ENCODE data around the gene NKX2-4.
"Not testable (repeated sequence)": the region's sequence is repeated elsewhere in the genome, so short reads cannot be mapped to it uniquely, and the experiment has no call there.

Gene NKX2-4

DNA sequence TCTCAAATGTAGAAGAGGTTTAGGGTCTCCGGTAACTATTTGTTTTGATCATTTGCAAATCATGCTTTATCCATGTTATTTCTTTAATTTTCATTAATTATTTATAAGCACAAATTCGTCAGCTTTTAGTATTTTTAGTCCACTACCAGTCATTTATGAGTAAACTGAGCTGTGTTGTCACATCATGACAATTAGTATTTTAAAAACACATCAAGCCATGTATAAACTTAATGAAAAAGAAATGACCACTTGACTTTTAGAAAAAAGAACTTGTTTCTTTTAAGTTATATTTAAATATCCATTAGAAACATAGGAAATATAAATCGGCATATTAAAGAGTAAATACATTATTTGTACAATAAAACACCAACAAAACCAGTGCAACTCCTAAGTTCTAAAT, 2.8 kb downstream of the NKX2-4 start:
- no peak for DNase-seq (ENCODE audit: low read depth in 1 of 2, low spot score in 1 of 2)

DNA sequence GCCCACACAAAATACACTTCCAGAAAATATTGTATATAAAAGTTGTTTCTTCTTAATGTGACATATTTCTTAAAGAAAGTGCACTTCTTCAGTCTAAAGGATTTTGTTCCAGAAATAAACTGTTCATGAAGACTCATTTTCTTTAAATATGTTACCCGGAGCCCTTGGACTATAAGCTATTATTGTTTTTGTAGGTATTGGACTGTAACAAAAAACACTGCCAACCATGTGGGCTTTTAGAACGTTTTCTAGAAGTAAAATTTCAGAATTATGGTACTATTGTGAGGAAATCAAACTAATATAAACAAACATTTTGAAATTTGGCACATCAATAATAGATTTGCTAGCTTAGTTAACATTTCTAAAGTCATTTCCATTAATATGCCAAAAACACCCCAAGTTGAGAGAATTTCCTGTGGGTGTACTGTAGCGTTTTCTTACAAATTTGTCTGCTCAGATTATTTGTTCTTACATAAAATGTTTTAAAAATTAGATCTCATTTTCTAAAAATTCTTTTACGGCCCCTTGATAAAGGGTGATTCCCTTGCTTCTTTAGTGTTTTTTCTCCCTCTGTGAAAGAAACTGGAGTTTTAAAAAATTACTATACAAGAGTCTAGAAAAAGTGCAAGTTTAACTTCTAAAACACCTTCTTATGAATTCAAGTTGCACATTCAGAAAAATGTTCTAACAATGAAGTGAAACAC, 3.4 kb downstream of the NKX2-4 start:
- DNase-seq (ENCODE audit: low read depth in 1 of 2, low spot score in 1 of 2) = no peak

DNA sequence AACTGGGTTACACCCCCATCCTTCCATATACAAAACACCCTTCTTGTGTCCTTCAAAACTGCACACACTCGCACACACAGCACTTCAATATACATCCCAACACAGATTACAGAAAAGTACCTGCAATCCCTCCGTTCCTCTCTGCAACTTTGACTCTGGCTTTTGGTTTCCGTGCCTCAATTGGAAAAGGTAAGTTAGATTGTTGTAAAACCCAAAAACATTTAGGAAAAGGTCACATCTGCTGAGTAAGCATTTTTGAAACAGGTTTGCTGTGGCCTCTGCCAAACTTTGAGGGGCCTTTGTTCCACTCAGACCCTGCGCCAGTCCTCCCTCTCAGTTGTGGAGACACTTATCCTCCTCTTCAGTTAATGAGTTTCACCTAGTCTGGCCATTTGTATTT, 4.2 kb downstream of the NKX2-4 start:
- DNase-seq (ENCODE audit: low read depth in 1 of 2, low spot score in 1 of 2) = no peak

GRCh38 chr20:21391972-21392352, 5.4 kb downstream of the NKX2-4 start:
- no peak for DNase-seq (ENCODE audit: low read depth in 1 of 2, low spot score in 1 of 2)

GRCh38 chr20:21391185-21391971, 5.9 kb downstream of the NKX2-4 start:
- no peak for DNase-seq (ENCODE audit: low read depth in 1 of 2, low spot score in 1 of 2)

DNA sequence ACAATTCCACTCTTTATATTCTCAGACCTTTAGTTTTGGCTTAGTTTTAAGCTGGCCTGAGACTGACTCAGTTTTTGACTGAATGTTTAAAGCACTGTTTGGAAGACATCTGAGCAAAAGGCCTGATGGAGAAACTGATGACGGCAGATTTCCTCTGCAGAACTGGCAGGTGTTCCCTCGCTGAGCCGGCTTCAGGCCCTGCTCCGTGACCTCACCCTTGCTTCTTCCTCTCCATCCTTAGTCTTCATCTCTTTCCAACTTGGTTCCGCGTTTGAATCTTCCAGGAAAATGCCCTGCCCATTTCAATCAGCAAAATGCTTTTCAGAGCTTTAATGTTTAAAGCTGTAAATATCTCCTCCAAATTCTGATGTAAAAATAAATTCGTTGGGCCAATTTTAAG, 6.6 kb downstream of the NKX2-4 start:
- DNase-seq (ENCODE audit: low read depth in 1 of 2, low spot score in 1 of 2) = no peak

DNA sequence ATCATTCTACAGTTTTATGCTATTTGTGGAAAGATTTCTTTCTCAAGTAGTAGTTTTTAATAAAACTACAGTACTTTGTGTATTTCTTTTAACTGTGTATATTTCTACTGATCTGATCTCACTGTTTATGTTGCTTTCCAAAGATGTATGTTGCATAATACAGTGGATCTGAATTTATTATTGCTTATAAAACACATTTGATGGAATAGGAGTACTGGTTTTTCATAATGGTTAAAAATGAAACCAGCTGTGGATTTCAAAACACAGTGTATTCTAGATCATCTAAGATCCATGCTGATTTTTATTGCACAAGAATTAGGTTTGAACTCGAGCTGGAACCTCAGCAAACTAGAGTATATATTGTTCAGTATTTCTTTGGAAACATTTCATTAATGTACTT, 8.0 kb downstream of the NKX2-4 start:
- DNase-seq (ENCODE audit: low read depth in 1 of 2, low spot score in 1 of 2) = no peak

- DNase-seq (ENCODE audit: low read depth in 1 of 2, low spot score in 1 of 2) = no peak
Measured at GRCh38 chr20:21388566-21388965, 8.8 kb downstream of the NKX2-4 start.

DNA sequence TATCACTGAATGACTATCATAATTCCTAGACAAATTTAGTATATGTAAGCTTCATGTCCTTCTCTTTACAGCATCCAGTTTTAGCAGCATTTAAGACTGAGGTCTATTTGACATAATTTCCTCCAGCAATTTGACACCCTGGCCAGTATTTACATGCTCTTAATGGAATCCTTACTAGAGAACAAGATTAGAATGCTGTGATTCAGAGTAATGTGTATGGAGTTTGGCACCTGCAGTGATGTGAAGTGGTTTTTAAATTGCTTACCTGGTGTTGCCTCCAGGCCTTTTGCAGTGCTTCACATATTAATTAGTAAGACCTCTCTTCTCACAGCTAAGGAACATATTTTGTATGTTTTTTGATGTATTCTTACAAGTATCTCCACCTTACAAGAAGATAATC, 9.8 kb downstream of the NKX2-4 start:
- DNase-seq (ENCODE audit: low read depth in 1 of 2, low spot score in 1 of 2) = no peak

GRCh38 chr20:21386111-21386510, 11.2 kb downstream of the NKX2-4 start:
- no peak for DNase-seq (ENCODE audit: low read depth in 1 of 2, low spot score in 1 of 2)

GRCh38 chr20:21384308-21384892, 12.9 kb downstream of the NKX2-4 start:
- DNase-seq (ENCODE audit: low read depth in 1 of 2, low spot score in 1 of 2) = no peak

DNA sequence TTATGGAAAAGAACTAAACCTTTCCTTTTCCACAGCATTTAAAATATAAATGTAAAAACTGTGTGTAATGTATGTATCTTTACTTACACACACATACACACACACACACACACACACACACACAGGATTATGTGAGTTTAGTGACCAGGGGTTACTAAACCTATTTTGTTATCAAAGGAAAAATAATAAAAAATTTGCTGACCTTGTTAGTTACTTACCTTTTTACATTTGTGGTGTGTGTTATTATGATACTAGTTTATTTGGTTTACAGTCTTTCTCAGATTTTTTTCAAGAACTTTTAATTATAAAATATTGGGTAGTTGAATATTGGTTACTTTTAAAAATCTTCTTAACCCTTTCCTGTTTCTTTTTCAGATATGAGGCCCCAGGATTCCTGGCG, 15.7 kb downstream of the NKX2-4 start:
- no peak for DNase-seq (ENCODE audit: low read depth in 1 of 2, low spot score in 1 of 2)

- no peak for DNase-seq (ENCODE audit: low read depth in 1 of 2, low spot score in 1 of 2)
Measured at GRCh38 chr20:21380711-21381110, 16.6 kb downstream of the NKX2-4 start.

DNA sequence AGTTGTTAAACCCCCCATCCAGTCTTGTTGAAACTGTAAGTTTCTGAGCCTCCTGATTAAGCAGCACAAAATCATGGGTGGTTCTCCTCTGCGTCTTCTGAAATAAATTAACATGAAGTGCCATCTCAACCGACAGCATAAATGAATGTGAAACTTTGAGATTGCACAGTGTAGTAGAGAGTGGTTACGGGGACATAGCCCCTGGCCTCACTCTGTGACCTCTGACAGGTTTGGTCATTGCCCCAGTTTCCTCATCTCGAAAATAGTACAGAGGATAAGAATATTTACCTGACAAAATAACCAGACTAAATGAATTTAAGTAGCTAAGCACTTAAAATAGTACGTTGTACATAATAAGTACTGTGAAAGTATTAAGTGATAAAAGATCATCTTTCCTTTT, 19.1 kb downstream of the NKX2-4 start:
- DNase-seq (ENCODE audit: low read depth in 1 of 2, low spot score in 1 of 2) = no peak

DNA sequence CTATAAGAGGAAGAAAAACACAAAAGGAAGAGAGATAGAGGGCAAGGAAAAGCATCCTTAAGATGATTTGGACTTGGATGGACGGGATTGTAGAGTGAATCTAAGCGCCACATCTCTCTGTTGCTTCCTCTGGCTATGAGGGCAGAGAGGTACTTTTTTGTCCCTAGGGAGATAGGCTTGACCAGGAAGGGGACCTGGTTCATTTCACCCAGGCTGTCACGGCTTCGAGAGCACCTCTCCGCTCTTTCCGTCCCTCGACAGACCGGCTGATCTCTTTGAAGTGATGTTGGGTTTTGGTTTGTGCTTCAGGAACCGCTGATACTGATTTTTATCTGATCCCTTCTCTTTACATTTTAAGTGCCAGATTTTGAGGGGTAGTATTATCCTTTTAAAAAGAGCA, 19.6 kb downstream of the NKX2-4 start:
- DNase-seq (ENCODE audit: low read depth in 1 of 2, low spot score in 1 of 2) = no peak

- no peak for DNase-seq (ENCODE audit: low read depth in 1 of 2, low spot score in 1 of 2)
Measured at GRCh38 chr20:21376626-21377025, 20.7 kb downstream of the NKX2-4 start.

- no peak for DNase-seq (ENCODE audit: low read depth in 1 of 2, low spot score in 1 of 2)
Measured at GRCh38 chr20:21373436-21373835, 23.9 kb downstream of the NKX2-4 start.

GRCh38 chr20:21372016-21372415, 25.3 kb downstream of the NKX2-4 start:
- no peak for DNase-seq (ENCODE audit: low read depth in 1 of 2, low spot score in 1 of 2)

GRCh38 chr20:21371193-21371592, 26.1 kb downstream of the NKX2-4 start:
- no peak for DNase-seq (ENCODE audit: low read depth in 1 of 2, low spot score in 1 of 2)

DNA sequence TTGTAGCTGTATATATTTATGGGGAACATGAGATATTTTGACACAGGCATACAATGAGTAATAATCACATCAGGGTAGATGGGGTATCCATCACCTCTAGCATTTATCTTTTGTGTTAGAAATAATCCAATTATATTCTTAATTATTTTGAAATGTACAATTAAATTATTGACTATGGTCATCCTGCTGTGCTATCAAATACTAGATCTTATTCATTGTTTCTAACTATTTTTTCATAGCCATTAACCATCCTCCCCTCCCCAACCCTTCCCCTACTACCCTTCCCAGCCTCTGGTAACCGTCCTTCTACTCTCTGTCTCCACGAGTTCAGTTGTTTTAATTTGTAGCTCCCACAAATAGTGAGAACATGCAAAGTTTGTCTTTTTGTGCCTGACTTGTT, 28.5 kb downstream of the NKX2-4 start:
- no peak for DNase-seq (ENCODE audit: low read depth in 1 of 2, low spot score in 1 of 2)

- not testable (repeated sequence) for DNase-seq (ENCODE audit: low read depth in 1 of 2, low spot score in 1 of 2)
Measured at GRCh38 chr20:21366273-21366672, 31.1 kb downstream of the NKX2-4 start.

- DNase-seq (ENCODE audit: low read depth in 1 of 2, low spot score in 1 of 2) = no peak
Measured at GRCh38 chr20:21365771-21366170, 31.6 kb downstream of the NKX2-4 start.
